DMS 273 (cell line): Measurements from ENCODE around the gene POLD3.
A peak's percentile ranks its signal among the peaks of the same experiment; 100 is the strongest.
"Not testable (repeated sequence)": the region's sequence is repeated elsewhere in the genome, so short reads cannot be mapped to it uniquely, and the experiment has no call there.

Experiments
- DNase-seq: peaks from one replicate; lab custom pipeline; 2025; ENCODE audit not compliant: unreplicated experiment; lab: John Stamatoyannopoulos, UW

Gene POLD3

DNA sequence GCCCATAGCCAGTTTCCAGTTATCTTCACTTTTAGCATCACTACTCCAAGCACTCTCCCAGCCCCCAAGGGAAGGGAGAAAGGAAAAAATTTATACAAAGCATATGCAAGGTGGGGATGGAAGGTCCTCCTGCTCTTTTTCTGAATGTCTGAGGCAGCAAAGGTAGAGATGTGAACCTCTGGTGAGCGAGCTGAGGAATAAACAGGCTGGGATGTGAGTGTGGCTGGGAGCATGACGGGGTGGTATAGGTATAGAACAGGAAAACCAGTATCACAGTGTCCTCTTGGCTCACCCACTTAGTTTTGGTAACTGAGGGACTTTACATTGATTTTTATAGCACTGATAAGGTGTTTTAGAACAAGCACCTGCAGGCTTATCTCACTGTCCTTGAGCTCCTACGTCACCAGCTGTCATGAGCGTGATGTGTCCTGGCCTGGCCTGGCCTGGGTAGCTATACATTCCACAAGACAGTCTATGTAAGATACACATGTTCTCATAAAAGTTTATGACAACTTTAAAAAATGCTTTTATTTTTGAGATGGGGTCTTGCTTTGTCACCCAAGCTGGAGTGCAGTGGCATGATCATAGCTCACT, 10.3 kb upstream of the POLD3 start:
- DNase-seq = no peak

DNA sequence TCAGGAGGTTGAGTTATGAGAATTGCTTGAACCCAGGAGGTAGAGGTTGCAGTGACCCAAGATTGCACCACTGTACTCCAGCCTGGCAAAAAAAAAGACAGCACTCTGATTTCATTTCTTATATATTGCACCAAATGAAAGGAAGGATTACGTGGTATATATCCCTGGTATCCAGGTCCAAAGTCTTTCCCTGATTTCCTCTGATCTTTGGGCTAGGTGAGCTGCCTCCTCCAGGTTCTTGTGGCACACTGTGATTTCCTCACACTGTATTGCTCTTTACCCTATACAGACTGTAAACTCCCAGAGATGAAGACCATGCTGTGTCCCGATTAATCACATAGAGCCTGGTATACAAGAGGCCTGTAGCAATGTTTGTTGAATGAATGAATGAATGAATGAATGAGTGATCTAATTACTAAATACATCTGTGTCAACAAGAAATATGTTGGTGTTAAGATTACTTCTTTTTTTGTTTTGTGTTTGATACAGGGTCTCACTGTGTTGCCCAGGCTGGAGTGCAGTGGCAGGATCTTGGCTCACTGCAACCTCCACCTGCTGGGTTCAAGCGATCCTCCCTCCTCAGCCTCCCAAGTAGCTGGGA, 9.3 kb upstream of the POLD3 start:
- no peak for DNase-seq

DNA sequence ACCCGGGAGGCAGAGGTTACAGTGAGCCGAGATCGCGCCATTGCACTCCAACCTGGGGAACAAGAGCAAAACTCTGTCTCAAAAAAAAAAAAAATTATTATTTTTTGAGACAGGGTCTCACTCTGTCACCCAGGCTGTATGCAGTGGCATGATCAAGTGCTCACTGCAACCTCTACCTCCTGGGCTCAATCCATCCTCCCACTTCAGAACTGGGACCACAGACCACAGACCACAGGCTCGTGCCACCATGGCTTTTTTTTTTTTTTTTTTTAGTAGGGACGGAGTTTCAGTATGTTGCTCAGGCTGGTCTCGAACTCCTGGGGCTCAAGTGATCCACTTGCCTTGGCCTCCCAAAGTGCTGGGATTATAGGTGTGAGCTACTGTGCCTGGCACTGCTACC, 1.9 kb upstream of the POLD3 start:
- DNase-seq = not testable (repeated sequence)

- peak; percentile 77 for DNase-seq
Measured at GRCh38 chr11:74592063-74592440, 330 bp upstream of the POLD3 start.

- DNase-seq = no peak
Measured at GRCh38 chr11:74593463-74593862, 1.1 kb downstream of the POLD3 start.

GRCh38 chr11:74602637-74603556, 10.5 kb downstream of the POLD3 start:
- no peak for DNase-seq

DNA sequence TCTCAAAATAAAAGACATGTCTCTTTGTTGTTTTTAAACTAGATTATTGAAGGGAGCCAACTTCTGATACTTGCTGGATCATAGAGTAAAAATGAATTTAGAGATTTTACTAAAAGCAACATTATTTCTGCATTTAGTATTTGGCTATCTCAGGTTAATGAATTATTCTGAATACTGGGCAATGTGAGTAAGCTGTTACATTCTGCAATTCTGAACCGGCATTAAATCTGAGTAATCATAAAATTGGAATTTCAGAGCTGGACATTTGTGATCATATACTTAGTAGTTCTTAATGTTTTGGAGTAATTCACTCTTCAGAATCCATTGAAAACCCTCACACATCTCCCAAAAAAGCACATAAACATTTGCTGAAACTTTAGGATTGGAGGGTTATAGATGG, 11.5 kb downstream of the POLD3 start:
- no peak for DNase-seq

DNA sequence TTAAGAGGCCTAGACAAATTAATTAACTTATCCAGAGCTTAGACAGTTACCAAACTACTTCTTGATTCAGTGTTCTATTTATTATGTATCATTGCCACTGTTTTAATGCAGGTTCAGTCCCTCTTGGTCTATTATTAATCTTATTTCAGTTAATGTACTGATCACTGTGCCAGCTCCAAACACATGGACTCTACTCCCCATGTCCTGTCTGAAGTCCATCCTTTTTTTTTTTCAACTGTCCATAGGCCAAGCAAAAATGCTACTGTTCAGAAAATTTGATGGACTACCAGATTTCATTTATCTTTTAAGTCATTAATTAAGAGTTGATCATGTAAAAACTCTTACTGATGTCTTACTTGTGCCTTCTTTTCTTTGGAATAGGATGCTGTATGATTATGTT, 11.9 kb downstream of the POLD3 start:
- DNase-seq = no peak

DNA sequence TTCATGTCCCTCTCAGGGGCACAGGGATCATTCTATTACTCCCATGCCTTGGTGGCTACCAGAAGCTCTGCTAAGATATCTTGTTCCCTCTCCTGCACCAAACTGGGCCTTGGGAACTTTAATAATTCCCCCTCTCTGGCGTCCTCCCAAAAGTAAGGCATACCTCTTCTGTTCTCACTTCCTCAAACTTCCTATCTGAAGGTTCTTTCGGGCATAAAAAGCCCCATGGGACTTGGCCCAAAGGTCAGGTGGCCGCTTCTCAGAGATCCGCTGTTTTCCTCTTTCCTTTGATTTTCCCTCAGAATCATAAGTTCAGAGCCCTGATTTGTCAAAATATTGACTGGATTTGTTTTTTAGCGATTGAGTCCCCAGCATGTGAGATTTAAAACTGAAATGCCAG, 13.0 kb downstream of the POLD3 start:
- DNase-seq = no peak

DNA sequence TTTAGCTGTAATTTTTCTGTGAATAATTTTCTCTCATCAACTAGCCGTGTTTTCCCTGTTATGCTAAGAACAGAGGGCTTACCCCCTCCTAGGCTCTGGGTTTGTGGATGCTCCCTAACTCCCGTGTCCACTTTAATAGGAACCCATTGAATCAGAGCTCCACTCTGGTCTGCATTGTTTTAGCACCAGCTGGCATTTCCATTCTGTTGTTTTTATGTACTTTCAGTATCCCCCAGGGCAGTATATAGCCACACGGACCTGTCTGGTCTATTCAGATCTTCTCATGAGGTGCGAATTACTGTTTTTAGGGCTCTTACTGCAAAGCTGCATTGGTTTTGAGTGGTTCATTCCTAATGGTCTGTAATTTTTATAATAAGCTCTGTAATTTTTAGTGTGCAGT, 16.0 kb downstream of the POLD3 start:
- DNase-seq = no peak

- DNase-seq = peak; percentile 42
Measured at GRCh38 chr11:74611369-74611861, 19.0 kb downstream of the POLD3 start.

DNA sequence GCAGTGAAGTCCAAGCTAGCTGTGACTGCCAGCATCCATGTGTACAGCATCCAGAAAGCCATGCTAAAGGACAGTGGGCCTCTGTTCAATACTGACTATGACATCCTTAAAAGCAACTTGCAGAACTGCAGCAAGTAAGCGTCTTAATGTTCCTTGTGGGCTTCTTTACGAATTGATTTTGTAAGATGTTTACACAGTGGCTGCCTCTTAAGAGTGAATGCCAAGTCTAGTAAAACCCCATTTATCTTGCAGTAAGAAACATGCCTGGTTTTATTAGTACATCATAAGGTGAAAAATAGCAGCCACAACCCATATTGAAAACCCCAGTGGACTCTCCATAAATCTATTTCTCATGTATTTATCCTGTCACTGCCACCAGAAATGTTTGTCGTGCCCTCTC, 20.5 kb downstream of the POLD3 start:
- DNase-seq = no peak

GRCh38 chr11:74615311-74615710, 22.9 kb downstream of the POLD3 start:
- no peak for DNase-seq

DNA sequence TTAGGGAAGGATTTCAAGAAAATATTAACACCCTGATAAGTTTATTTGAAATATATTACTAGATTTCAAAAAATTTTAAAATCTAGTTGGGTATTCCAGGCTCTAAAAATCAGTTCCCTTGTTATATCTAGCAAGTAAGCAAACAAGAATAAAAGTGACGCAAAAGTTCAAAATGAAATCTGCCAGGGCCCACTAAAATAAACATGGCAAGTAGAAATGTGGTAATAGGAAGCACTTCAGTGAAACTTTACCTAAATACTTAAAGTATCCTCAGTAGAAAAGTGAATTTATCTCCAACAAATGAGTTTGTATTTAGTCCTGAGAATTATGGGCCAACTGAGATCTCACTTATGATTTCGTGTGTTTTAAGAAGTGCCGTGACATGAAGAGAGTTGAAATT, 23.6 kb downstream of the POLD3 start:
- no peak for DNase-seq

- DNase-seq = no peak
Measured at GRCh38 chr11:74620531-74620930, 28.1 kb downstream of the POLD3 start.

- no peak for DNase-seq
Measured at GRCh38 chr11:74626130-74626529, 33.7 kb downstream of the POLD3 start.

DNA sequence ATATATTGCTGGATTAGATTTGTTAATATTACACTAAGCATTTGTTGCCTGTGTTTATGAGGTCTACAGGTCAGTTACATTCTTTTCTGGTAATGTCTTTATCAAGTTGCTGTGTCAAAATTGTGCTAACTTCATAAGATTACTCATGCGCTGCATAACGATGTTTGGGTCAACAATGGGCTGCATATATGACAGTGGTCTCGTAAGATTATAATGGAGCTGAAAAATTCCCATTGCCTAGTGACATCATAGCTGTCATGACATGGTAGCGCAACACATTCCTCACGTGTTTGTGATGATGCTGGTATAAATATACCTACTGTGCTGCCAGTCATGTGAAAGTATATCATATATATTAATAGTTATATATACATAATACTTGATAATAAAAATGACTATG, 34.2 kb downstream of the POLD3 start:
- DNase-seq = no peak

- no peak for DNase-seq
Measured at GRCh38 chr11:74627381-74627780, 35.0 kb downstream of the POLD3 start.

DNA sequence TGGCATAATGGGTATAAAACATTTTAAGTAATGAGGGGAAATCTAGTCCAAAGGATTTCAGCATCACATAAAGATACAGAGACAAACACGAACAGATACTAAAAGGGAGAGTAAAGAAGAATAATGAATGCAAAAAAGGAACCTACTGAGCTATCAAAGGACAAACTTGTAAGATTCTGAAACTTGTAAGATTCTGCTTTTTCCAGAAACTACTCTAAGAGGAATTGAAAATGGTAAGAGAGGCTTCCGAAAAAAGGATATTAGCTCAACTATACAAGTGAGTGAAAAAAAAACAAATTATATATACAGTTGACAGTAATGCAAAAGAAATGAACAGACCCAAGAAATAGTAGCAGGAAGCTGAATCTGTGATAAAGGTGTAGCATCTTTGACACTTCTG, 37.7 kb downstream of the POLD3 start:
- no peak for DNase-seq

GRCh38 chr11:74633406-74634393, 41.3 kb downstream of the POLD3 start:
- no peak for DNase-seq

GRCh38 chr11:74634537-74634936, 42.2 kb downstream of the POLD3 start:
- peak; percentile 61 for DNase-seq
